HCT116 (cell line): ENCODE measurements around the gene EIF4E. TPM values are rescaled to one million over a fixed set of nuclear protein-coding genes. Genes with fewer than 3 reads are reported as not detected.

Source experiments
- ATAC-seq: fragments of 200-7000 bp; cut with Tn5 transposase; 2 replicates; pipeline ENCODE4 v1.9.1; 2020; ENCODE audit warnings: mild to moderate bottlenecking, moderate library complexity
- BruUV-seq: library from RNA; stranded (reverse); fragments of 400-500 nt; replicated peaks from 2 replicates; lab custom pipeline; 2021; lab: Mats Ljungman, UMichigan
- CTCF ChIA-PET: fragments of 300-600 bp; sonication (Branson Sonifier 250); formaldehyde crosslinking; loops from one replicate; lab custom pipeline; 2021; ENCODE audit warnings: antibody characterized with exemption; lab: Charles Lee
- POLR2A ChIA-PET: fragments of 300-600, 350-600 bp; sonication (Branson Sonifier 250); formaldehyde crosslinking; loops from one replicate; lab custom pipeline; 2021; ENCODE audit warnings: antibody characterized with exemption; lab: Charles Lee
- RAD21 ChIA-PET, 2 experiments: fragments of 300-600 bp; sonication (Branson Sonifier 250); formaldehyde crosslinking; loops; one replicate each; lab custom pipeline; 2023; ENCODE audit warnings: low total read pairs in 2 of 2; ENCODE audit not compliant: uncharacterized antibody in 2 of 2, unreplicated experiment in 2 of 2, low non-redundant PET in 1 of 2; lab: Charles Lee
- DNase-seq: peaks from one replicate; pipeline ENCODE4 v3.0.0-alpha.2; 2010; ENCODE audit warnings: low read depth, low spot score
- H2AFZ ChIP-seq: fragments of 200-600 bp; shearing (Covaris generic), sonication (generic); 2 replicates; pipeline ENCODE4 v1.6.1; 2017; ENCODE audit warnings: low read depth, mixed run types, mixed read lengths, antibody characterized with exemption, low read length; ENCODE audit not compliant: poor library complexity, severe bottlenecking
- H3K27ac ChIP-seq: 2 replicates; pipeline ENCODE4 v1.5.1; 2012; ENCODE audit warnings: low read depth, low read length
- H3K27me3 ChIP-seq: fragments of 200-600 bp; sonication (generic); 2 replicates; pipeline ENCODE4 v1.6.1; 2016; ENCODE audit warnings: mixed run types, low read length, mixed read lengths; ENCODE audit not compliant: insufficient read depth
- H3K36me3 ChIP-seq, 2 experiments: fragments of 200-500 bp in 1 of 2; fragments of 200-600 bp in 1 of 2; sonication (Bioruptor generic) in 1 of 2; sonication (generic) in 1 of 2; 2 replicates each; pipeline versions ENCODE4 v1.5.1 to v1.6.1; 2014 to 2016; ENCODE audit warnings: low read length in 2 of 2, inconsistent platforms in 1 of 2, mixed read lengths in 1 of 2, mixed run types in 1 of 2; ENCODE audit not compliant: insufficient read depth in 2 of 2, control insufficient read depth in 1 of 2
- H3K4me1 ChIP-seq, 2 experiments: fragments of 200-600 bp in 1 of 2; sonication (generic) in 1 of 2; 2 replicates each; pipeline versions ENCODE4 v1.5.1 to v1.6.1; 2012 to 2017; ENCODE audit warnings: low read length in 2 of 2, inconsistent platforms in 1 of 2, mild to moderate bottlenecking in 1 of 2, mixed read lengths in 1 of 2, mixed run types in 1 of 2, moderate library complexity in 1 of 2; ENCODE audit not compliant: insufficient read depth in 2 of 2, control insufficient read depth in 1 of 2
- H3K4me2 ChIP-seq: fragments of 200-600 bp; sonication (generic); 2 replicates; pipeline ENCODE4 v1.6.1; 2017; ENCODE audit warnings: mixed run types, low read length, mixed read lengths
- H3K4me3 ChIP-seq, 2 experiments: fragments of 200-600 bp in 1 of 2; sonication (generic) in 1 of 2; replicated peaks in 1 of 2; 2 replicates each; pipeline ENCODE4 v1.5.1; 2011 to 2016; ENCODE audit warnings: low read length in 2 of 2, control low read depth in 1 of 2, low read depth in 1 of 2, mild to moderate bottlenecking in 1 of 2, mixed read lengths in 1 of 2, mixed run types in 1 of 2
- H3K79me2 ChIP-seq: fragments of 200-600 bp; sonication (generic); 2 replicates; pipeline ENCODE4 v1.6.1; 2017; ENCODE audit warnings: mild to moderate bottlenecking, mixed run types, low read length, moderate library complexity, mixed read lengths; ENCODE audit not compliant: insufficient read depth
- H3K9ac ChIP-seq: fragments of 200-600 bp; sonication (generic); 2 replicates; pipeline ENCODE4 v1.6.1; 2016; ENCODE audit warnings: low read length, mixed read lengths
- H3K9me2 ChIP-seq: fragments of 200-600 bp; sonication (generic), shearing (Covaris generic); 2 replicates; pipeline ENCODE4 v1.6.1; 2017; ENCODE audit warnings: mixed run types, mild to moderate bottlenecking, moderate library complexity; ENCODE audit not compliant: insufficient read depth
- H3K9me3 ChIP-seq, 2 experiments: fragments of 200-500 bp in 1 of 2; fragments of 200-600 bp in 1 of 2; sonication (Bioruptor generic) in 1 of 2; sonication (generic) in 1 of 2; 2 replicates each; pipeline ENCODE4 v1.6.1; 2014 to 2017; ENCODE audit warnings: low read length in 2 of 2, mixed read lengths in 2 of 2, inconsistent platforms in 1 of 2, low read depth in 1 of 2, mild to moderate bottlenecking in 1 of 2, mixed run types in 1 of 2, moderate library complexity in 1 of 2; ENCODE audit not compliant: control insufficient read depth in 1 of 2, insufficient read depth in 1 of 2
- H4K20me1 ChIP-seq: fragments of 200-600 bp; sonication (generic), shearing (Covaris generic); 2 replicates; pipeline ENCODE4 v1.6.1; 2017; ENCODE audit warnings: mixed run types, mild to moderate bottlenecking, moderate library complexity; ENCODE audit not compliant: insufficient read depth
- FOSL1 ChIP-seq: IDR thresholded peaks from 2 replicates; pipeline ENCODE4 v1.6.1; 2012; ENCODE audit warnings: low read depth
- JUND ChIP-seq: IDR thresholded peaks from 2 replicates; pipeline ENCODE4 v1.6.1; 2012
- POLR2AphosphoS5 ChIP-seq: IDR thresholded peaks from 2 replicates; pipeline ENCODE4 v1.6.1; 2011; ENCODE audit warnings: mild to moderate bottlenecking, low read depth, low read length, moderate library complexity
- SP1 ChIP-seq: IDR thresholded peaks from 2 replicates; pipeline ENCODE4 v1.6.1; 2012; ENCODE audit warnings: low read depth
- SRF ChIP-seq: IDR thresholded peaks from 2 replicates; pipeline ENCODE4 v1.6.1; 2012; ENCODE audit warnings: low read depth
- ZNF274 ChIP-seq: fragments of 200-500 bp; sonication (Bioruptor generic); IDR thresholded peaks from 2 replicates; pipeline ENCODE4 v1.6.1; 2014; ENCODE audit warnings: mild to moderate bottlenecking, low read depth, low read length, inconsistent platforms
- intact Hi-C: fragments of 100-400 bp; cut with micrococcal nuclease; formaldehyde crosslinking; loops from 2 replicates; pipeline ENCODE4 v1.10.0; 2022
- total RNA-seq: library from RNA; stranded (reverse); gene quantifications from one replicate; pipeline ENCODE4 v1.2.1, GENCODE V29; 2021; ENCODE audit not compliant: unreplicated experiment

Gene EIF4E
- total RNA-seq, 1 experiment from 2014 or later: 148 TPM

DNA sequence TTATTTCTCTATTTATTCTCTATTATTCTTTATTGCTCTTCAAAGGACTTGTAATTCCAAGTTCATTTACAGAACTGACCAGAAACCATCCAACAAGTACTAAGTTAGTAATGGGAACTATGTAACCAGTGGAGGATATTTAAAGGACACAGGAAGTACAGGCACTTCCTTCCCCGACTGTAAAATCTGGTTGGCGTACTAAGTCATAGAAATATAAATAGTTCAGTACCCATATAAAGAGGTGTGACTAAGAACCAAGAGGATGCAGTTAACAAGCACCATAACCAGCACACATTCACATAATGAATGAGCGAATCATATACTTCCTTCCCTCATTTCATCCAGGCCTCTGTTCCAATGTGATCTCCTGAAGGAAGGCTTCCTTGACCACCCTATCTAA lies 3.6 kb upstream of the EIF4E start (continued):
- no peak for TF ChIP-seq FOSL1
- TF ChIP-seq SRF: no peak
- TF ChIP-seq SP1: no peak
- TF ChIP-seq, all 23 proteins: peak for 0

DNA sequence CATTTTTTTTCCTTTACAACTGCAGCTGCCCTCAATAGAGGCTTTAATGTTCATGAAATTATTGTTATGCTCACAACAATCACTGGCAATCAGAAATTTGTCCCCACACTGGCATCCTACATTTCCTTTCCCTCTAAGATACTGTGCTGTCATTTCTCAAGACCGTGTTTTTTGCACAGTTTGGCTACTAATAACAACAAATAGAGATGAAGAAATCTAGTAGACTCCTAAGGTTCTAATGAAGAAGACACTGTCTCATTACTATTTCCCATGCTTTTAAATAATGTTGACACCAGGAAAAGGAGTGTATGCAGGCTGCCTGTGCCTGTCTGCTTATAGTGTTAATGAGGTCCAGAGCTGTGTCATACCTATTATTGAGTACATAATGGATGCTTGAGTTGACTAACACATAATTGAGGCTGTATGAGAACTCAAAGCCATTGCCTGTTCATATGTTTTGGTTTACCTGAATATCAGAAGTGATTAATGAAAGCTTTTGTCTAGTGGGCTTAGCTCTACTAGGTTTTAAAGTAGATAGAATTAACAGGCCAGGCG lies 1.5 kb upstream of the EIF4E start:
- Histone ChIP-seq H3K4me3 (peak overlapping the region; percentile 90 to 93), H3K4me1 (peaks cover 14 to 29% of the 10 kb centered on the region in 2 experiments), H3K4me2 (peak overlapping the region; percentile 97), H3K27me3 (no peaks in the 10 kb centered on the region), H3K79me2 (peaks cover 34% of the 10 kb centered on the region), H3K9me3 (no peaks in the 10 kb centered on the region), H2AFZ (no peak overlapping the region), H3K9ac (peak overlapping the region; percentile 98), H3K36me3 (peaks cover 2 to 6% of the 10 kb centered on the region in 2 experiments; a peak in 2 of 4 replicates), H3K9me2 (no peaks in the 10 kb centered on the region), H4K20me1 (peaks cover 10% of the 10 kb centered on the region; the same call in 1 of the 2 replicates), H3K27ac (peak overlapping the region; percentile 95)
- DNase-seq (no peak), ATAC-seq (no peak)
- no TSS peak for BruUV-seq
- RAD21 ChIA-PET: no interaction called here
- intact Hi-C loops: no loop called here
- CTCF ChIA-PET: no interaction called here
- TF ChIP-seq ZNF274 (no peak), JUND (no peak), SRF (no peak), POLR2AphosphoS5 (no peak)
- POLR2A ChIA-PET: interaction anchor here (1.2 to 3.1 kb wide), 2 partner anchors 64 to 270 kb away, joined by 3 to 13 read pairs; partner anchors contain the start of gene METAP1
